Skeletal muscle cell (primary cell): ENCODE data around the gene OR2A42.
"Not testable (repeated sequence)": the region's sequence is repeated elsewhere in the genome, so short reads cannot be mapped to it uniquely, and the experiment has no call there.

Experiments
- DNase-seq: peaks from one replicate; pipeline ENCODE4 v3.0.0-alpha.2; 2010; ENCODE audit warnings: low read depth
- H3K4me3 ChIP-seq: 2 replicates; pipeline ENCODE4 v1.5.1; 2011; ENCODE audit warnings: low read depth, mild to moderate bottlenecking, control low read depth, low read length, moderate library complexity

Gene OR2A42

DNA sequence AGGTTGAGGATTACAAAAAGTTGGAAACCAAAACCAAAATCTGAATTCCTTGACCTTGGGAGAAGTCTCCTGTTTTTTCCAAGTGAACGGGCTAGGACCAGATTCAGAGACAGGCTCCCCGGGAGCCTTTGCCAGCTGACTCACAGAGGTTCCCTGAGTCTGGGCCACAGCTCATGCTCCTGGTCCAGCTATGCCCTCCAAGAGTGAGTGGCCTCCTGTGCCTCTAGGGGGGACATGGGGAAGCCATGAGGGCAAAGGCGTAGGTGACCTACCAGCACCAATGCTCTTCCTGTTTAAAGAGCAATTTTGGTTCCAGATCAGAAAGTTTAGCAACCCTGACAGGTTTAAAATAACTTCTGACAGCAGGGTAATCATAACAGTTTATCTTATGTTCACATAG lies 10.6 kb downstream of the OR2A42 start:
- H3K4me3 ChIP-seq, DNase-seq: not testable (repeated sequence)

GRCh38 chr7:144226866-144227265 lies 12.5 kb downstream of the OR2A42 start:
- DNase-seq, H3K4me3 ChIP-seq: not testable (repeated sequence)

- H3K4me3 ChIP-seq, DNase-seq: not testable (repeated sequence)
Observed at GRCh38 chr7:144223675-144224074, 15.7 kb downstream of the OR2A42 start.

DNA sequence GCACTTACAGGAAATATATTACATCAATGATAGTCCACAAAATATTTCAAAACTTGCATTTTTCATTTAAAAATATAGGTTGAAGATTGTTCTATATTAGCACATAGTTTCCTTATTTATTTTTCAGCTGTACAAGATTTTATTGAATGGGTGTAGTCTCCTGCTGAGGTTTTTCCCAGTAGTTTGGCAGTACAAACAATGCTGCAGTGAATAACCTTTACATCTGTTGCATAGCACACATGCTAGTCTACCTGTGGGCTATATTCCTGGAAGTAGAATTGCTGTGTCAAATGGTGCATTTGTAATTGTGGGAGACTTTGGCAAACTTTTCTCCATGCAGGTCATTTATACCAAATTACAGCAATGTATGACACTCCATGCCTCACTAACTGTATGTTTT lies 18.9 kb downstream of the OR2A42 start:
- DNase-seq, H3K4me3 ChIP-seq: not testable (repeated sequence)

GRCh38 chr7:144219149-144219548 lies 20.3 kb downstream of the OR2A42 start:
- not testable (repeated sequence) for DNase-seq, H3K4me3 ChIP-seq

DNA sequence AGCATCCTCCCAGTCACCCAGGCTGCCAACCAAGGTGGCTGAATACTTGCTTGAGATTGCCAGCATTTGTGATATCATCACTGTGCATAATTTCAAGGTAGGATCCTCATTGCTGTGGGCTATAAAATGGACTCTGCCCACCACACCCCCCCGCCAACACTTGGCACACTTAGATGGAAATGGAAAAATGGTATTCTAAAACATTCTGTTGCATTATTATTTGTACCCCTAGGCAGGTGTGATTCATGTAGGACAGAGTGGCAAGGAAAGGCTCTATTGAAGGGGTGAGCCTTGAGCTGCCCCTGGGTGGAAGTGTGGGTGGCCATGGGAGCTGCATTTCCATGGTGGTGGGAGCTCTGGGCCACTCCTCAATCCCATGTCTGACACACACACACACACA lies 20.8 kb downstream of the OR2A42 start:
- H3K4me3 ChIP-seq, DNase-seq: not testable (repeated sequence)

DNA sequence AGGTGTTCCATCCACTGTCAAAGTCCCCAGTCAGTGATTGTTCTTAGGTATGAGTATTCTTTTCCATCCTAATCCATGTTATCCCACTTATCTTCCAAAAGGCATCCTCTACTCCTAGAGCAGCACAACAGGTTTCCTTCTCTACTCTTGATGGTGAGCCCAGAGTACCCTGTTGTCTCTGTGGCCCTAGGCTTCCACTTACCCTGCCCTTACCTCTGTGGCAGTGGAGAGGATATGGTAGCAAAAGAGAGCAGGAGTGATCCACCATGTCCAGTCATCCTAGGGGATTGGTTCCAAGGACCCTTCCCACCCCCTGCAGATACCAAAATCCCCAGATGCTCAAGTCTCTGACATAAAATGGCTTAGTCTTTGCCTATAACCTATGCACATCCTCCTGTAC lies 22.2 kb downstream of the OR2A42 start:
- not testable (repeated sequence) for DNase-seq, H3K4me3 ChIP-seq

DNA sequence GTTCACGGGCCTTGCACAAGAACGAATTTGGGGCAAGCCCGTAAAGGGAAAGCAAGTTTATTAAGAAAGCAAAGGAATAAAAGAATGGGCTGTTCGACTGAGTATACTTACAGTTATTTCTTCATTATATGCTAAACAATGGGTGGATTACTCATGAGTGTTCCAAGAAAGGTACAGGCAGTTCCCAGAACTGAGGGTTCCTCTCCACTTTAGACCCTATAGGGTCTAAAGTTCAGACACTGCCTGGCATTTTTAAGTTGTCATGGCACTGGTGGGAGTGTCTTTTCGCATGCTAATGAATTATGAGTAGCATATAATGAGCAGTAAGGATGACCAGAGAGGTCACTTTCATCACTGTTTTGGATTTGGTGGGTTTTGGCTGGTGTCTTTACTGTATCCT lies 34.1 kb downstream of the OR2A42 start:
- not testable (repeated sequence) for H3K4me3 ChIP-seq, DNase-seq

DNA sequence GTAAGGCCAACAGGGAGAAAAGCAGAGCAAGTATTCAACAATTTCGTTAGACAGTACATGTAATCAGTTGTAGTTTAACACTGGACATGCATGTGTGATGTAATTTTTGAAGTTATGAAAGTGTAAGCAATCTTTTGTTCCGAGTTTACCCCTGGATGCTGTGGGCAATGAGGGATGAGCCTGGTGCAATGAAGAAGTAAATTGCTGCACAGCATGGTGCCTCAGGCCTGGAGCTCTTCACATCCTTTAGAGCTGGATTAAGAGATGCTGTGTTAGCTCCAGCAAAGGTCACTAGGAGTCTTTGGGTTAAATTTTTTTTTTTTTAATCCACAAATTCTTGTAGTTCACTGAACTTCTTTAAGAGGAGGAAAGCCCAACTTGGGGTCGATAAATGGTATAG lies 36.3 kb downstream of the OR2A42 start:
- H3K4me3 ChIP-seq, DNase-seq: not testable (repeated sequence)

DNA sequence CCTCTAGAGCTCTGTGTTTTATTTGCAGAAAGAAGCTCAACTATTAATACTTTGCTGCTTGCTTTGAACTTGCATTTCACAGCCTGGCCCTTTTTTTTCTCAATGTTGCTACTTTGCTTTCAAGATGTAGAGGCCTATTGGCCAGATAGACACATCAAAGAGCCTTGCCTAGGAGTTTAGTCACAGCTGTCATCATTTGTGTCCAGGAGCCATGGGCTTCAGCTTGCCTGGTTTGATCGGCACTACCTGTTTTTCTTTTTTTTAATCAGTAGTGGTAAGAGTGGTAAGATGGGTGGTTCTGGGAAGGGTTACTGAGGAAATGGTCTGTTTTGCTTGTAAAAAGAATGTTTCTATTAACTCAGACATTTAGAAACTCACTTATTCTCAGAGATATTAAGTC lies 37.4 kb downstream of the OR2A42 start:
- not testable (repeated sequence) for H3K4me3 ChIP-seq

DNA sequence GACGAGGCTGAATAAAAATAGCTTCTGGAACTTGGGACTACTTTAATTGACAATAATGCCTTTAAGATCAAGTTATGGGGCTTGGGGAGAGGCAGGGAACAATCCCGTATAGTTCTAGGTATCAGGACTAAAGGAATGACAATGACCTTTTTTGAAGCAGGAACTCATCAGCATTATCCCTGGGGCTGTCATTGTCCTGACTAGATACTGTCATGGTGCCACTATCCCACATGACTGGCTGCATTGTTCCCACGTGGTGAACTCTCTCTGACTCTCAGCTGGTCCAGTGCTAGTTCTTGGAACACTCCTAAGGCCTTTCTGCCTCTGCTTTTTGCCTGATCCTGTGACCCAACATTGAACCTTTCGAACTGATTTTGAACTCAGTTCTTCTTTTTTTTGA lies 40.5 kb downstream of the OR2A42 start:
- not testable (repeated sequence) for DNase-seq, H3K4me3 ChIP-seq

More for the DNA sequence above, 37.4 kb downstream of the OR2A42 start:
- DNase-seq = not testable (repeated sequence)

DNA sequence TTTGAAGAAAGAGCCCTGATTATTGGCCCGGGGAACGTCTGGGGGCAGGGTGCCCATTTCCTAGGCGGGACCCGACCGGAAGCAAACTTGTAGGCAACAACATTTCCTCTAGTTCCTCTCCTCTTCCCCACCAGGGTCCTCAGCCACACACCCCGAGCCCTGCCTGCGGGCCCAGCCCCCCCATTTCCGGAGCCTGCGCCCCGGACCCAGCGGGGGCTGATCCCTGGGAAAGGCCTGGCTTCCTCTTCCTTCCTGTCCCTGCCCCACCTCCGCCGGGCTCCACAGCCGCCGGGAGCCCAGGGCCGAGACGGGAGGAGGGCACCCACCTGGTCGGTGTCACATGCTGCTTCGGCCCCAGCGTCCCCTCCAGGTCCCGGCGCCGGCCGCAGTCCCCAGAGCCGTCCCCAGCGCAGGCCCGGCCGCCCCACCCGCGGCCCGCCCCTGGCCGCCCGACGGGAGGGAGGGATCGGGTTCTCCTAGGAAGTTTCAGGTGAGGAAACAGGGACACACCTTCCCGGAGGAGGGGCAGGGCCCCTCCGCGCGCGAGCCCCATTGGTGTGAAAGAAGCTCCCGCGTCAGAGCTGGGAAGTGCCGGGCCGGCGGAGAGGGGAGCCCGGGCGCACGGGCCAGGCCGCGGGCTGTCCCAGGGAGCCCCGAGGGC lies 44.1 kb downstream of the OR2A42 start, which contains the start of gene ARHGEF35:
TSS of gene ARHGEF35 (minus strand) at position 622 of the 661 bp plus-strand sequence. CDS start 7,450 bp downstream, outside the sequence.
- not testable (repeated sequence) for H3K4me3 ChIP-seq, DNase-seq

DNA sequence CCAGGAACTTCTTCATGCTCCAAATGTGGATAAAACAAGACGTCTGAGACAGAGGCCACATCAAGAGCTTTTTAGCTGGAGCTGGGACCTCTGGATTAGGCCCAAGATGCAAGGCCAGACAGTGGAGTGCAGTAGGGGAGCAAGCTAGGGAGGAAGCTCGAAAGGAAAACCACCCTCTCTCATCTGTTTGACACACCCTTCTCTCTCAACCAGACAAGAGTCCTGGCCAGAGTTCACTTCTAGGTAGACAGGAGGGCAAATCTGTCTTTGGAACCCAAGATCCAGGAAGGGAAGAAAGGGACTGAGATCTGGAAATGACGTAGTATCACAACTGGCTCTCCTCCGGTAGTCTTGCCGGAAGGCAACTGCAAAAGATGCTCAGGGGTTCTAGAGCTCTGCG lies 45.0 kb downstream of the OR2A42 start:
- not testable (repeated sequence) for DNase-seq, H3K4me3 ChIP-seq

DNA sequence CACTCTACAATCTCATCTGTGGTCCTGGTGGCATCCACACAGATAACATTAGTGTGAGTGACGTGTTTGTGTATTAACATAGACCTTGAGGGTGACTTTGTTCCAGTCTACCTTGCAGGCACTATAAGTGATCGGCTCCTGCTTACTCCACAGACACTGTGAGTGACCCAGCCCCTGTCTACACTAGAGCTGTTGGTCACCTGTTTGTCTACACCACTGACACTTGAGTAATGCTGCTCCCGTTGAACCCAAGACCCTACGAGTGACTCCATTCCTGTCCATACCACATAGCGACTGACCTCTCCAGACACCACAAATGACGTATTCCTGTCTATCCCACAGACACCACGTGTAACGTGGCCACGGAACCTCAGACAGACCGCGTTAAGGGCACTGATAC lies 45.6 kb downstream of the OR2A42 start:
- H3K4me3 ChIP-seq, DNase-seq: not testable (repeated sequence)

DNA sequence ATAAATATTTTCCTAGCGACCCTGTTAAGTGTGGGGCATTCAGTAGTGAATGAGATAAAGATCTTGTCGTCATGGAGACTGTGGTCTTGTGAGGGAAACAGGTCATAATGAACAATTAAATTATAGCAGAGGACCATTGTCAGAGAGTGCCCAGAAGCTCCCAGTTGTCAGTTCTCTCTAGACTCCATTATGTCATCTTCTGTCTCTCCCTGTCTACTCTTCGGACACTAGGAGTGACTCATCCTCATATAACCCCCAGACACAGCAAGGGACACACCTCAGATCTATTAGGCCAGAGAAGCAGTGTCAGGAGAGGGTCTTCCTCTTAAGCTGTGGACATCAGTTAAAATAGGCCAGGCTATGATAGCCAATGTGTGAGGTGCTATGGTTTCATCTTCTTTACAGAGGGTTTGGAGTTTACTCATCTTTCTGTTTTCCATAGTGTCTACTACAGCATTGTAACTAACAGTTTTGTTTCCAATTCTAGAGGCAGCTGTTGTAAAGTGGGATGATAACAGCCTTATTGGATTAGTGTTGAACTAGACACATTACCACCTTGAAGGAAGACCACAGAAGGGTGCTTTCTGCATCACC lies 50.7 kb downstream of the OR2A42 start:
- not testable (repeated sequence) for H3K4me3 ChIP-seq, DNase-seq

DNA sequence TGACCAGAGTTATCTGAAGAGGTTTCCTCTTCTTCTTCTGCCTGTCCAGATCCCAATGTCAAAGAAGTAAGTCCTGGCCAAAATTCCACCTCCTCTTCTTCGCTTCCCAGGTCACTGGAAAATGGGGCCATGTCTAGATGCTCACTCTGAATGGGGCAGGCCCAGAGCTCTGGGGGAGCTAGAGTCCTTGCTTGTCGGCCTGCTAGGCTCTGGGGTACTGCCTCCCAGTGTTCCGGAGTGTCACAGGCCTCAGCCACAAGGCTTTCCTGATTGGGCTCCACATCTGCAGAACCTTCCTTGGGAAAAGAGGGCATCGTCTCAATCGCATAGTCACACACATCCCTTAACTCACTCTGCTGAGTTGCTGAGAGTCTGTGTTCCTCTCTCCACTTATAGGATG lies 51.6 kb downstream of the OR2A42 start:
- not testable (repeated sequence) for H3K4me3 ChIP-seq, DNase-seq

DNA sequence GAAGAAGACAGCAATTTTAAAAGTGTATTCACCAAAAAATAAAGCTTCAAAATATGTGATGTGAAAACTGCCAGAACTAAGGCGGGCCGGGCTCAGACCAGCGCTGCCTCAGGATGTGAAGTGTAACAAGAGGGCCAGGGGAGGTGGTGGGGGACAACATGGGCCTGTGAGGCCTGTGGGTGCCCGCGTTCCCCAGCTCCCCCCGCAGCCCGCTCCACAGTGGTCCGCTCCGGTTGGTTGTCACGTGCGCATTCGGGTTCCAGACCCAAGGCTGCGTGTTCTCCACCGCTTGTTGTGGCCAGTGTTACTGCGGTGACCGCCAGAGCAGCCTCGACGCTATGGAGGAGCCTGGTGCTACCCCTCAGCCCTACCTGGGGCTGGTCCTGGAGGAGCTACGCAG lies 56.2 kb downstream of the OR2A42 start, which contains the start of gene CTAGE4:
TSS of gene CTAGE4 (plus strand) at position 301 of the 400 bp plus-strand sequence. CDS start at position 339, 38 bp downstream.
- not testable (repeated sequence) for H3K4me3 ChIP-seq, DNase-seq

DNA sequence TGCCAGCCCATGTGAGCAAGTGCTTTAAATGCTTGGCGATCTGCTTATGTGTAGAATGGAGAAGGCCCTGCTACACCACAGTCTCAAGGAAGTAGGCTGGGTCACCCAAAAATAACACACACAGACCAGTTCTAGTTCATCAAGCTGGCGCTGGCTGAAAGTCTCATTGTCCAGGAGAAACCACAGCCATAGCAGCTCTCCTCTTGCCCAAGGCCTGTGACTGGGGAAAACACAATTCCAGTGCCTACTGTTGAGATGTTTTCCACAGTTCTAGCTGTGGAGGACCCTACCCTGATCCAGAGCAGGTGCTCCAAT lies 60.3 kb downstream of the OR2A42 start:
- not testable (repeated sequence) for DNase-seq, H3K4me3 ChIP-seq

- DNase-seq, H3K4me3 ChIP-seq: not testable (repeated sequence)
Observed at GRCh38 chr7:144178380-144179164, 60.8 kb downstream of the OR2A42 start.
